Stimulated activated CD4-positive, alpha-beta T cell treated with anti-CD3 and anti-CD28 coated beads, Interleukin-12 subunit alpha, Interleukin-12 subunit beta, amount 100 ng/mL, for 48 hours (primary cell): ENCODE data around the gene GRPEL1.

ENCODE experiments used
- DNase-seq, 3 donors: peaks; one replicate each; pipeline ENCODE4 v3.0.0-alpha.2; 2020; ENCODE audit warnings: low read depth in 2 of 3, low spot score in 1 of 3

The GRPEL1 gene

GRCh38 chr4:7025040-7025602 is 42.7 kb downstream of the GRPEL1 start:
- no peak for DNase-seq

GRCh38 chr4:7024336-7024890 is 43.5 kb downstream of the GRPEL1 start:
- no peak for DNase-seq

GRCh38 chr4:7023901-7024300 is 44.0 kb downstream of the GRPEL1 start:
- no peak for DNase-seq

- no peak for DNase-seq
These were observed 44.4 kb downstream of the GRPEL1 start for GRCh38 chr4:7023486-7023885.

GRCh38 chr4:7021930-7022664 is 45.8 kb downstream of the GRPEL1 start:
- no peak for DNase-seq

GRCh38 chr4:7021355-7021754 is 46.5 kb downstream of the GRPEL1 start:
- no peak for DNase-seq

- no peak for DNase-seq
These were observed 47.0 kb downstream of the GRPEL1 start for GRCh38 chr4:7020856-7021255.

- no peak for DNase-seq
These were observed 47.6 kb downstream of the GRPEL1 start for GRCh38 chr4:7020290-7020689.

GRCh38 chr4:7019367-7019766 is 48.5 kb downstream of the GRPEL1 start:
- no peak for DNase-seq

GRCh38 chr4:7018281-7018680 is 49.6 kb downstream of the GRPEL1 start:
- DNase-seq = no peak

GRCh38 chr4:7017446-7018048 is 50.3 kb downstream of the GRPEL1 start:
- no peak for DNase-seq

GRCh38 chr4:7016512-7016911 is 51.4 kb downstream of the GRPEL1 start:
- no peak for DNase-seq

GRCh38 chr4:7016086-7016485 is 51.8 kb downstream of the GRPEL1 start:
- no peak for DNase-seq

GRCh38 chr4:7015383-7016035 is 52.4 kb downstream of the GRPEL1 start:
- DNase-seq = no peak

GRCh38 chr4:7014815-7015214 is 53.0 kb downstream of the GRPEL1 start:
- no peak for DNase-seq

- DNase-seq = no peak
These were observed 54.7 kb downstream of the GRPEL1 start for GRCh38 chr4:7013175-7013574.

GRCh38 chr4:7009564-7009963 is 58.3 kb downstream of the GRPEL1 start:
- DNase-seq = no peak
